HEK293T (cell line): ENCODE measurements around the gene DRC1.

Source experiments
- ARNT ChIP-seq: fragments of 450-650 bp; IDR thresholded peaks from 2 replicates; pipeline ENCODE4 v1.6.1; 2017; ENCODE audit warnings: mild to moderate bottlenecking
- CTBP1 ChIP-seq: fragments of 450-650 bp; IDR thresholded peaks from 2 replicates; pipeline ENCODE4 v1.6.1; 2016; ENCODE audit warnings: borderline replicate concordance
- ELF4 ChIP-seq: fragments of 450-650 bp; IDR thresholded peaks from 2 replicates; pipeline ENCODE4 v1.6.1; 2017; ENCODE audit warnings: antibody characterized with exemption
- FOXA1 ChIP-seq: fragments of 450-650 bp; IDR thresholded peaks from 2 replicates; pipeline ENCODE4 v1.6.1; 2016; ENCODE audit warnings: mild to moderate bottlenecking
- FOXM1 ChIP-seq: fragments of 450-650 bp; IDR thresholded peaks from 2 replicates; pipeline ENCODE4 v1.6.1; 2017; ENCODE audit warnings: mild to moderate bottlenecking, borderline replicate concordance
- HDGF ChIP-seq: fragments of 450-650 bp; IDR thresholded peaks from 2 replicates; pipeline ENCODE4 v1.6.1; 2017; ENCODE audit warnings: antibody characterized with exemption, borderline replicate concordance
- L3MBTL2 ChIP-seq: fragments of 450-650 bp; conservative IDR thresholded peaks from 2 replicates; pipeline ENCODE4 v1.6.1; 2016; ENCODE audit warnings: mild to moderate bottlenecking
- LEF1 ChIP-seq: fragments of 450-650 bp; IDR thresholded peaks from 2 replicates; pipeline ENCODE4 v1.6.1; 2017; ENCODE audit warnings: mild to moderate bottlenecking, borderline replicate concordance
- SP1 ChIP-seq: fragments of 450-650 bp; IDR thresholded peaks from 2 replicates; pipeline ENCODE4 v1.6.1; 2017
- SUZ12 ChIP-seq: fragments of 450-650 bp; IDR thresholded peaks from 2 replicates; pipeline ENCODE4 v1.6.1; 2016; ENCODE audit warnings: mild to moderate bottlenecking
- ZNF384 ChIP-seq: fragments of 450-650 bp; IDR thresholded peaks from 2 replicates; pipeline ENCODE4 v1.6.1; 2016
- TF ChIP-seq, protein P1 (sequence below): fragments of 450-650 bp; IDR thresholded peaks from 2 replicates; pipeline ENCODE4 v1.6.1; 2016

DNA sequence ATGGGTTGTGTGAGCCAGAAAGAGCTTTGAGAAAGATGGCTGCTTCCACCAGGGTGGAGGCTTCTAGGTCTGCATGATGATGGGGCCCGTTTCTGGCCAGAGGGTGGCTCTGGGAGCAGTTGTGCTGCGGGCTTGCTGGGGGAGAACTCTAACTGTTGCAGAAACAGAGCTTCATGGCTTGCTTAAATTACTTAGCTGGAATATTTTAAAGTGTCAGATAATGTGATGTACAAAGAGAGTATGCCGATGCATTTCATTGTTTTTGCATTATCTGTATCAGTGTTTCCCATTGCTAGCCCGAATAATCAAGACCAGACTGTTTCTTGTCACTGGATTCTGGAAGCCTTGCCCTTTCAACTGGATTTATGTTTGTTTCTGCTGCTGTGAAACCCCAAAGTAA is 6.3 kb upstream of the DRC1 start:
- no peak for TF ChIP-seq CTBP1
- no peak for TF ChIP-seq FOXM1
- no peak for TF ChIP-seq SP1
- no peak for TF ChIP-seq ELF4
- no peak for TF ChIP-seq ARNT
- TF ChIP-seq L3MBTL2, result no peak
- no peak for TF ChIP-seq FOXA1
- no peak for TF ChIP-seq HDGF
- TF ChIP-seq, protein P1, sequence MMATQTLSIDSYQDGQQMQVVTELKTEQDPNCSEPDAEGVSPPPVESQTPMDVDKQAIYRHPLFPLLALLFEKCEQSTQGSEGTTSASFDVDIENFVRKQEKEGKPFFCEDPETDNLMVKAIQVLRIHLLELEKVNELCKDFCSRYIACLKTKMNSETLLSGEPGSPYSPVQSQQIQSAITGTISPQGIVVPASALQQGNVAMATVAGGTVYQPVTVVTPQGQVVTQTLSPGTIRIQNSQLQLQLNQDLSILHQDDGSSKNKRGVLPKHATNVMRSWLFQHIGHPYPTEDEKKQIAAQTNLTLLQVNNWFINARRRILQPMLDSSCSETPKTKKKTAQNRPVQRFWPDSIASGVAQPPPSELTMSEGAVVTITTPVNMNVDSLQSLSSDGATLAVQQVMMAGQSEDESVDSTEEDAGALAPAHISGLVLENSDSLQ, result no peak
- no peak for TF ChIP-seq SUZ12
- no peak for TF ChIP-seq LEF1
- no peak for TF ChIP-seq ZNF384
